WTC11 (cell line): ENCODE measurements around the gene MOBP. TPM values are rescaled to one million over a fixed set of nuclear protein-coding genes. Genes with fewer than 3 reads are reported as not detected.
"Not testable (repeated sequence)": the region's sequence is repeated elsewhere in the genome, so short reads cannot be mapped to it uniquely, and the experiment has no call there.

Experiments used
- ATAC-seq: fragments of 200-7000 bp; cut with Tn5 transposase; 2 replicates; pipeline ENCODE4 v1.10.0; 2021; ENCODE audit warnings: mild to moderate bottlenecking, moderate library complexity
- Bru-seq: library from RNA; stranded (reverse); fragments of 400-500 nt; gene quantifications from one replicate; lab custom pipeline; 2021; lab: Mats Ljungman, UMichigan
- CTCF ChIA-PET: fragments of 300-600 bp; sonication (Branson Sonifier 250); formaldehyde crosslinking; loops from one replicate; lab custom pipeline; 2021; ENCODE audit warnings: antibody characterized with exemption; lab: Charles Lee
- POLR2A ChIA-PET: fragments of 350-600 bp; sonication (Branson Sonifier 250); formaldehyde crosslinking; loops from one replicate; lab custom pipeline; 2021; ENCODE audit warnings: antibody characterized with exemption; lab: Charles Lee
- DNase-seq: peaks from one replicate; pipeline ENCODE4 v3.0.0; 2021; ENCODE audit warnings: low spot score
- H3K27ac Mint-ChIP-seq: 2 replicates; pipeline ENCODE4 v1.8.0; 2021; ENCODE audit warnings: mixed read lengths
- H3K27me3 Mint-ChIP-seq: 2 replicates; pipeline ENCODE4 v1.8.0; 2021; ENCODE audit warnings: low read depth, mild to moderate bottlenecking, moderate library complexity, mixed read lengths
- H3K36me3 Mint-ChIP-seq: 2 replicates; pipeline ENCODE4 v1.8.0; 2021; ENCODE audit warnings: mixed read lengths
- H3K4me1 Mint-ChIP-seq: 2 replicates; pipeline ENCODE4 v1.8.0; 2022; ENCODE audit warnings: mixed read lengths
- H3K4me3 Mint-ChIP-seq: 2 replicates; pipeline ENCODE4 v1.8.0; 2021; ENCODE audit warnings: mild to moderate bottlenecking, moderate library complexity, mixed read lengths
- H3K9me3 Mint-ChIP-seq: 2 replicates; pipeline ENCODE4 v1.8.0; 2021; ENCODE audit warnings: mixed read lengths
- FOXJ3 ChIP-seq: sonication (generic); formaldehyde crosslinking; IDR thresholded peaks from 2 replicates; pipeline ENCODE4 v1.9.0; 2021; ENCODE audit warnings: missing genetic modification reagents, mild to moderate bottlenecking, borderline replicate concordance
- GRHL2 ChIP-seq: fragments of 250-450 bp; sonication (Bioruptor Pico); IDR thresholded peaks from 2 replicates; pipeline ENCODE4 v1.8.0; 2022; ENCODE audit warnings: mild to moderate bottlenecking, moderate library complexity; ENCODE audit not compliant: insufficient replicate concordance, severe bottlenecking
- IRF2 ChIP-seq: sonication (generic); formaldehyde crosslinking; IDR thresholded peaks from 2 replicates; pipeline ENCODE4 v1.8.0; 2022; ENCODE audit warnings: low read depth, missing genetic modification reagents, borderline replicate concordance
- JUN ChIP-seq: sonication (generic); formaldehyde crosslinking; IDR thresholded peaks from 2 replicates; pipeline ENCODE4 v1.8.0; 2023; ENCODE audit warnings: mild to moderate bottlenecking, missing genetic modification reagents
- NFATC4 ChIP-seq: fragments of 250-450 bp; sonication (Bioruptor Pico); IDR thresholded peaks from 2 replicates; pipeline ENCODE4 v1.9.0; 2021; ENCODE audit warnings: mild to moderate bottlenecking
- OVOL2 ChIP-seq: fragments of 250-450 bp; sonication (Bioruptor Pico); IDR thresholded peaks from 2 replicates; pipeline ENCODE4 v1.9.0; 2021; ENCODE audit warnings: mild to moderate bottlenecking, borderline replicate concordance
- TEAD4 ChIP-seq: sonication (generic); formaldehyde crosslinking; IDR thresholded peaks from 2 replicates; pipeline ENCODE4 v1.8.0; 2022; ENCODE audit warnings: mild to moderate bottlenecking, missing genetic modification reagents
- ZBTB21 ChIP-seq: sonication (generic); formaldehyde crosslinking; IDR thresholded peaks from 2 replicates; pipeline ENCODE4 v1.8.1; 2023; ENCODE audit warnings: mild to moderate bottlenecking, missing genetic modification reagents, borderline replicate concordance
- ZNF138 ChIP-seq: sonication (generic); formaldehyde crosslinking; conservative IDR thresholded peaks from 2 replicates; pipeline ENCODE4 v1.8.1; 2022; ENCODE audit warnings: mild to moderate bottlenecking, moderate library complexity, missing genetic modification reagents
- long read RNA-seq, 3 experiments: library from RNA in 1 of 3; library from capped mRNA in 1 of 3; library from polyadenylated mRNA in 1 of 3; unstranded in 2 of 3; stranded (forward) in 1 of 3; transcript quantifications; one replicate each; pipeline ENCODE4 v2.0.0, GENCODE V29; 2021
- total RNA-seq: library from RNA; stranded (reverse); gene quantifications from 3 replicates; pipeline ENCODE4 v1.2.3, GENCODE V29; 2021
- TF ChIP-seq, protein P1 (sequence below): sonication (generic); formaldehyde crosslinking; IDR thresholded peaks from 2 replicates; pipeline ENCODE4 v1.8.1; 2023; ENCODE audit warnings: mild to moderate bottlenecking, moderate library complexity, missing genetic modification reagents
- TF ChIP-seq, protein P2 (sequence below): sonication (generic); formaldehyde crosslinking; IDR thresholded peaks from 2 replicates; pipeline ENCODE4 v1.8.1; 2023; ENCODE audit warnings: mild to moderate bottlenecking, missing genetic modification reagents
- TF ChIP-seq, protein P3 (sequence below): fragments of 250-450 bp; sonication (Bioruptor Pico); IDR thresholded peaks from 2 replicates; pipeline ENCODE4 v1.9.0; 2021; ENCODE audit warnings: mild to moderate bottlenecking, borderline replicate concordance
- TF ChIP-seq, protein P4 (sequence below): sonication (generic); formaldehyde crosslinking; IDR thresholded peaks from 2 replicates; pipeline ENCODE4 v1.8.0; 2022; ENCODE audit warnings: mild to moderate bottlenecking, missing genetic modification reagents

The MOBP gene, protein sequence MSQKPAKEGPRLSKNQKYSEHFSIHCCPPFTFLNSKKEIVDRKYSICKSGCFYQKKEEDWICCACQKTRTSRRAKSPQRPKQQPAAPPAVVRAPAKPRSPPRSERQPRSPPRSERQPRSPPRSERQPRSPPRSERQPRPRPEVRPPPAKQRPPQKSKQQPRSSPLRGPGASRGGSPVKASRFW
- total RNA-seq, result 0.13 to 0.39 TPM in 2 of 3 replicates, not detected in the other
- percentile 7 among the genes with signal in this experiment for Bru-seq, nascent RNA
- long read RNA-seq, experiment 1, result 0 reads
- long read RNA-seq, experiment 2, result 0 reads
- long read RNA-seq, experiment 3, result 0 reads

DNA sequence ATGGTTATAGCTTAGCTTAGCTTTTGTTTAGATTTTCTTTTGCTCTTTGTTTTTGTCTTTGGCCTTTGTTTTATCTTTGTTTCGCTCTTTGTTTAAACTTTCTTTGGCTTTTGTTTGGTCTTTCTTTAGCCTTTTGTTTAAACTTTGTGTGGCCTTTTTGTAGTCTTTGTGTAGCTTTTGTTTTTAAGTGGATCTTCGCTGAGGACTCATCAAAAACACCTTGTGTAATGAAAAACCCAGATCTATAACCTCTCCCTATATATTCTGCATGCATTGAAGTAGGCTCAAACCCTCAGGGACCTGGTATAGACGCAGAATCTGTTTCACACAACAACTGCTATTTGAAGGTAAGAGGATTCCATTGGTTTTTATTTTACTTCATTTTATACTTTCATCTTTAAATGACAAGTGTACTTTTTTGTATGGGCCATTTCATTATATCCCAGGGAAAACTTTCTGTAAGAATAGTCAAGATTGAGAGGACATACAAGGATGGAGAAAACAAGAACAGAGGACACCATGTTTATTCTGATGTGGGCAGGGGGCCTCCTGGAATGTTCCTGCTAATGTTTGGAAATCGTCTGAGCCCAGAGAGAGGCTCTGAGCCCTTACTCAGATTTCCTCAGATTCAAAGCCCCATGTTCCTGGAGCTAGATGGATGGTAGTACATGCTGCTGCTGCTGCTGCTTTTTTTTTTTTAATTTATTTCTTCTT, at the start of gene MOBP:
Gene MOBP, plus strand, starts transcription at position 287 of the 714 bp plus-strand sequence. CDS start 34,390 bp downstream, outside the sequence.
- H3K4me3 Mint-ChIP-seq, result no peak within 1 kb of the TSS
- peaks cover 5% of the 10 kb centered on the region for H3K36me3 Mint-ChIP-seq
- H3K9me3 Mint-ChIP-seq, result peaks cover 13% of the 10 kb centered on the region
- ATAC-seq (peak; percentile 64; the same call in 1 of the 2 replicates), DNase-seq (no peak)
- no peak for TF ChIP-seq IRF2
- TF ChIP-seq, protein P1, sequence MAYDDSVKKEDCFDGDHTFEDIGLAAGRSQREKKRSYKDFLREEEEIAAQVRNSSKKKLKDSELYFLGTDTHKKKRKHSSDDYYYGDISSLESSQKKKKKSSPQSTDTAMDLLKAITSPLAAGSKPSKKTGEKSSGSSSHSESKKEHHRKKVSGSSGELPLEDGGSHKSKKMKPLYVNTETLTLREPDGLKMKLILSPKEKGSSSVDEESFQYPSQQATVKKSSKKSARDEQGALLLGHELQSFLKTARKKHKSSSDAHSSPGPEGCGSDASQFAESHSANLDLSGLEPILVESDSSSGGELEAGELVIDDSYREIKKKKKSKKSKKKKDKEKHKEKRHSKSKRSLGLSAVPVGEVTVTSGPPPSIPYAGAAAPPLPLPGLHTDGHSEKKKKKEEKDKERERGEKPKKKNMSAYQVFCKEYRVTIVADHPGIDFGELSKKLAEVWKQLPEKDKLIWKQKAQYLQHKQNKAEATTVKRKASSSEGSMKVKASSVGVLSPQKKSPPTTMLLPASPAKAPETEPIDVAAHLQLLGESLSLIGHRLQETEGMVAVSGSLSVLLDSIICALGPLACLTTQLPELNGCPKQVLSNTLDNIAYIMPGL, result no peak
- no peak for TF ChIP-seq TEAD4 (CRISPR knock-in tag)
- TF ChIP-seq GRHL2 (CRISPR knock-in tag), result no peak
- TF ChIP-seq ZNF138 (CRISPR knock-in tag), result no peak
- TF ChIP-seq, protein P2, sequence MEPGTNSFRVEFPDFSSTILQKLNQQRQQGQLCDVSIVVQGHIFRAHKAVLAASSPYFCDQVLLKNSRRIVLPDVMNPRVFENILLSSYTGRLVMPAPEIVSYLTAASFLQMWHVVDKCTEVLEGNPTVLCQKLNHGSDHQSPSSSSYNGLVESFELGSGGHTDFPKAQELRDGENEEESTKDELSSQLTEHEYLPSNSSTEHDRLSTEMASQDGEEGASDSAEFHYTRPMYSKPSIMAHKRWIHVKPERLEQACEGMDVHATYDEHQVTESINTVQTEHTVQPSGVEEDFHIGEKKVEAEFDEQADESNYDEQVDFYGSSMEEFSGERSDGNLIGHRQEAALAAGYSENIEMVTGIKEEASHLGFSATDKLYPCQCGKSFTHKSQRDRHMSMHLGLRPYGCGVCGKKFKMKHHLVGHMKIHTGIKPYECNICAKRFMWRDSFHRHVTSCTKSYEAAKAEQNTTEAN, result no peak
- no peak for TF ChIP-seq JUN
- TF ChIP-seq ZBTB21 (CRISPR knock-in tag), result no peak
- TF ChIP-seq, protein P3, sequence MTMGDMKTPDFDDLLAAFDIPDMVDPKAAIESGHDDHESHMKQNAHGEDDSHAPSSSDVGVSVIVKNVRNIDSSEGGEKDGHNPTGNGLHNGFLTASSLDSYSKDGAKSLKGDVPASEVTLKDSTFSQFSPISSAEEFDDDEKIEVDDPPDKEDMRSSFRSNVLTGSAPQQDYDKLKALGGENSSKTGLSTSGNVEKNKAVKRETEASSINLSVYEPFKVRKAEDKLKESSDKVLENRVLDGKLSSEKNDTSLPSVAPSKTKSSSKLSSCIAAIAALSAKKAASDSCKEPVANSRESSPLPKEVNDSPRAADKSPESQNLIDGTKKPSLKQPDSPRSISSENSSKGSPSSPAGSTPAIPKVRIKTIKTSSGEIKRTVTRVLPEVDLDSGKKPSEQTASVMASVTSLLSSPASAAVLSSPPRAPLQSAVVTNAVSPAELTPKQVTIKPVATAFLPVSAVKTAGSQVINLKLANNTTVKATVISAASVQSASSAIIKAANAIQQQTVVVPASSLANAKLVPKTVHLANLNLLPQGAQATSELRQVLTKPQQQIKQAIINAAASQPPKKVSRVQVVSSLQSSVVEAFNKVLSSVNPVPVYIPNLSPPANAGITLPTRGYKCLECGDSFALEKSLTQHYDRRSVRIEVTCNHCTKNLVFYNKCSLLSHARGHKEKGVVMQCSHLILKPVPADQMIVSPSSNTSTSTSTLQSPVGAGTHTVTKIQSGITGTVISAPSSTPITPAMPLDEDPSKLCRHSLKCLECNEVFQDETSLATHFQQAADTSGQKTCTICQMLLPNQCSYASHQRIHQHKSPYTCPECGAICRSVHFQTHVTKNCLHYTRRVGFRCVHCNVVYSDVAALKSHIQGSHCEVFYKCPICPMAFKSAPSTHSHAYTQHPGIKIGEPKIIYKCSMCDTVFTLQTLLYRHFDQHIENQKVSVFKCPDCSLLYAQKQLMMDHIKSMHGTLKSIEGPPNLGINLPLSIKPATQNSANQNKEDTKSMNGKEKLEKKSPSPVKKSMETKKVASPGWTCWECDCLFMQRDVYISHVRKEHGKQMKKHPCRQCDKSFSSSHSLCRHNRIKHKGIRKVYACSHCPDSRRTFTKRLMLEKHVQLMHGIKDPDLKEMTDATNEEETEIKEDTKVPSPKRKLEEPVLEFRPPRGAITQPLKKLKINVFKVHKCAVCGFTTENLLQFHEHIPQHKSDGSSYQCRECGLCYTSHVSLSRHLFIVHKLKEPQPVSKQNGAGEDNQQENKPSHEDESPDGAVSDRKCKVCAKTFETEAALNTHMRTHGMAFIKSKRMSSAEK, result no peak
- TF ChIP-seq OVOL2, result no peak
- no peak for TF ChIP-seq NFATC4 (CRISPR knock-in tag)
- no peak for TF ChIP-seq FOXJ3
- no peaks in the 10 kb centered on the region; the same call in 1 of the 2 replicates for H3K27me3 Mint-ChIP-seq
- CTCF ChIA-PET, result interaction anchor here (0.6 to 1.4 kb wide), 8 partner anchors 10 to 711 kb away, joined by 3 to 9 read pairs (median 3); no protein-coding TSS in a partner anchor
- POLR2A ChIA-PET, result no interaction called here
- no peak within 1 kb of the TSS for H3K27ac Mint-ChIP-seq
- H3K4me1 Mint-ChIP-seq, result peaks cover 16% of the 10 kb centered on the region

DNA sequence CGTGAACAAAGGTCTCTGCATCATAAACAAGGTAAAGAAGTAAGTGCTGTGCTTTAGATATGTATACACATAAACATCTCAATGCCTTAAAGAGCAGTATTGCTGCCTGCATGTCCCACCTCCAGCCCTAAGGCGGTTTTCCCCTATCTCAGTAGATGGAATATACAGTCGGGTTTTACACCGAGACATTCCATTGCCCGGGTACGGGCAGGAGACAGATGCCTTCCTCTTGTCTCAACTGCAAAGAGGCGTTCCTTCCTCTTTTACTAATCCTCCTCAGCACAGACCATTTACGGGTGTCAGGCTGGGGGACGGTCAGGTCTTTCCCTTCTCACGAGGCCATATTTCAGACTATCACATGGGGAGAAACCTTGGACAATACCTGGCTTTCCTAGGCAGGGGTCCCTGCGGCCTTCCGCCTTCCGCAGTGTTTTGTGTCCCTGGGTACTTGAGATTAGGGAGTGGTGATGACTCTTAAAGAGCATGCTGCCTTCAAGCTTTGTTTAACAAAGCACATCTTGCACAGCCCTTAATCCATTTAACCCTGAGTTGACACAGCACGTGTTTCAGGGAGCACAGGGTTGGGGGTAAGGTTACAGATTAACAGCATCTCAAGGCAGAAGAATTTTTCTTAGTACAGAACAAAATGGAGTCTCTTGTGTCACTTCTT, 48.8 kb upstream of the MOBP start:
- ATAC-seq, H3K36me3 Mint-ChIP-seq, H3K9me3 Mint-ChIP-seq, CTCF ChIA-PET, POLR2A ChIA-PET, DNase-seq, H3K4me3 Mint-ChIP-seq: not testable (repeated sequence)
- peaks cover 21% of the 10 kb centered on the region for H3K4me1 Mint-ChIP-seq
- peak overlapping the region; percentile 77 for H3K27ac Mint-ChIP-seq
- TF ChIP-seq, protein P4, sequence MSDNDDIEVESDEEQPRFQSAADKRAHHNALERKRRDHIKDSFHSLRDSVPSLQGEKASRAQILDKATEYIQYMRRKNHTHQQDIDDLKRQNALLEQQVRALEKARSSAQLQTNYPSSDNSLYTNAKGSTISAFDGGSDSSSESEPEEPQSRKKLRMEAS (CRISPR knock-in tag), result peak; percentile 47; the same call in 1 of the 2 replicates
- TF ChIP-seq, all 79 proteins: peak for 1; not testable (repeated sequence) for 78
- H3K27me3 Mint-ChIP-seq, result not testable (repeated sequence)
